Activated CD8-positive, alpha-beta memory T cell treated with anti-CD3 and anti-CD28 coated beads for 1 hour (primary cell): ENCODE measurements around the gene TAGLN2.

Experiments
- DNase-seq, 2 donors: peaks; one replicate each; pipeline ENCODE4 v3.0.0-alpha.2; 2020; ENCODE audit warnings: low read depth in 1 of 2; ENCODE audit errors: extremely low read depth in 1 of 2

Gene TAGLN2

GRCh38 chr1:159936273-159936904 lies 11.1 kb upstream of the TAGLN2 start:
- DNase-seq = peak; percentile 56 to 78

DNA sequence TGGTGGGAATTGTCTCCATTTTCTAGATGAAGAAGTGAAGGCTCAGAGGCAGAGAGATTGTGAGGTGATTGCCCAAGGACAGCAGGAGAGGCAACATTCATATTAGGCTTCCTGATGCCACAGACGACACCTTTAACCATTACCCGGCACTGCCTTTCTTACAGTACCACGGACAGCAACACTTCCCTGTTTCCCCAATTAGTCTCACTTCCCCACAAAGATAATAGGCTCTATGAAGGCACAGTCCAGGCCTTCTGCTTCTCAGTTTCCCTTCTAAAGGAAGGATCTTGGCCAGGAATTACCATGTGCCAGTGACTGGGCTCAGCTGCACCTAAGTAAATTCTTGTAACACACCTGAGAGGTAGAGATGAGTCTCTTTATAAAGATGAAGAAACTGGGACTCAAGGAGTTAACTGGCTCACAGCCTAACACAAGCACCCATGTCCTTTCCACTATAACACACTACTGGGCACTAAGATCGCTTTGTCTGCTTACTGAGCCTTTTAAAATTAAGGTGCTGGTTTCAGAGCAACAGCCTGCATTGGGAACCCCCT lies 10.5 kb upstream of the TAGLN2 start:
- DNase-seq = no peak

DNA sequence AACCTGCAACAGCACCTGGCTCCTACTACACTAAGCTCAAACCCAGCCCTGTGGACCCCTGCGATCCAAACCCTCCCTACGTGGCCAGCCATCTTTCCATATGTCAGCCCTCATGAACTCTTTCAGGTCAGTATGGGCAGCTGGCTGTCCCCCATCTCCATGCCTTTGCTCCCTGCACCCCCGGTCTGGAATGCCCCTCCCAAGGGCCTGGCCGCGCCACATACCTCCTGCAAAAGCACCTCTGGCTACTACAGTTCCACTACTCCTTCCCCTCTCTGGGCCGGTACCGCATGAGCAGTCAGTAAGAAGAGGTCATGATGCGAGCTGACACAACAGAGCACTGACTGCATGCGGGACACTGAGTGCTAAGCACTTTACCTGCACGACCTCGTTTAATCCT lies 10.0 kb upstream of the TAGLN2 start:
- DNase-seq = no peak

DNA sequence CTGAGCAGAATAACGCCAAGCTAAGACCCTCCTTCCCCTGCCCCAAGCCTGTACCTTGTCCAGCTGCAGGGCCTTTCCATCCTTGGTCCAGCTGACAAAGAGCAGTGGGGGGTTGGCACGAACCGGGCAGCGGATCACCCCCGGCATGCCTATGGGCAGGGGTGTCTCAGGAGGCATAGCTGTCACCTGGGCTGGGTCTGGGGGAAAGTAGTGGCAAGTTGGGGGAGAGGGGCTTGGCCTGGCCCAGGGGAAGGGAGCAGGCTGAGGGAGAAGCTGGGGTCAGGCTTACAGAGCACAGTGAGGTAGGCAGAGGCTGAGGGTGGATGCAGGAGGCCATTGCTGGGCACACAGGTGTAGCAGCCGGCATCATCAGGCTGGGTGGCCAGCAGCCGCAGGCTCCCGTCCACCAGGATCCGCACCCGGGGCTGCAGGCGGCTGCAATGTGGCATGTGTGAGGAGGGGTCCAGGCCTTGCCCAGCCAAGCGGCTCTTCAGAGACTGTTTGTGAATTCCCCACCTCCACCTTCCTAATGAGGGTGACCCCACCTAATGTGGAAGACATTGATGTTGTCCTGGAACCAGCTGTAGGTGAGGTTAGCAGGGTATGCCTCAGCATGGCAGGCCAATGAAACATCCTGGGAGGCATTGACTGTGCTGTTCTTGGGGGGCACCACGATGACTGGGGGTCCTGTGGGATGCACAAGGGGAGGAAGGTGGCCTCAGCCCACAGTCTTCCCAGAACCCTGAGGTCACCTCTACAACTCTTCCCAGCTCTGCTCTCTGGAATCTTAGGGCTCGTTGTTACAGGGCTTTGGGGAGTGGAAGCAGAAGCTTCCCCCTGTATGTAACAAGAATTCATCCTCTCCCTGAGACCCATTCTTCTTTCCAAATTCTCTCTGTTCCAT lies 9.1 kb upstream of the TAGLN2 start:
- DNase-seq = no peak

- no peak for DNase-seq
Observed at GRCh38 chr1:159933347-159933746, 8.0 kb upstream of the TAGLN2 start.

GRCh38 chr1:159932296-159933285 lies 7.3 kb upstream of the TAGLN2 start:
- DNase-seq = no peak

- no peak for DNase-seq
Observed at GRCh38 chr1:159931795-159932173, 6.5 kb upstream of the TAGLN2 start.

GRCh38 chr1:159931101-159931794 lies 5.9 kb upstream of the TAGLN2 start:
- no peak for DNase-seq

DNA sequence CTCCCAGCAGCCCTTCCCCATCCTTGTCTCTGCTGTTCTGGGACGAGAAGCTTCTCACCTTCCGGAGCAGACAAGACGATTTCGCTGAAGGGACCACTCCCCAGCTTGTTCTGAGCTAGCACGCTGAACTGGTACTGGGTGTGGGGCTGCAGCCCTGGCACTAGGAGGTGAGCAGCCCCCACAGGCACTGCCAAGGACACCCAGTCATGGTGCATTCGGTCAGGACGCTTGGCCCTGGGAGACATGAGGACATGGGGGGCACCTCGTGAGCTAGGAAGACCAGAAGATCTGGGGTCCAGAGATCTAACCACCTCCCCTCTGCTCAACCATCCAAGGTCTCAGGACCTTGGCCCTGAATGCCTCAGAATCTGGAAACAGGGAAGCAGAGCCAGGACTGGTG lies 5.3 kb upstream of the TAGLN2 start:
- no peak for DNase-seq

DNA sequence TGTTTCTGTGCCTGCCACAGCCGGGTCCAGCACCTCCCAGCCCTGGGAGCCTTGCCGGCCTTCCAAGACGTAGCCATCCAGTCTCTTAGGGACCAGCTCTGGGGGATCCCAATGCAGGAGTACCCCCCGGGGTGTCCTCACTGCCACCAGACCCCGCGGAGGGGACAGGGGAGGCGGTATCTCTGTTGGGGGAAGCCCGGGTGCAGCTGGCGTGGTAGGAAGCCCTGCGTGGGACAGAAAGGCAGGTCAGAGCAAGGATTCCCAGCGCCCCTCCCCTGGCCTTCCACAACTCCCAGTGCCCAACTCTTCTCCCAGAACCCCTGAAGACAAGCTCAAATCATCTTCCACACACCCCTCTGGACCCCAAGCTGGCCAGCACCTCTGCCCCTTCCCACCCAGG lies 4.9 kb upstream of the TAGLN2 start:
- DNase-seq = no peak

DNA sequence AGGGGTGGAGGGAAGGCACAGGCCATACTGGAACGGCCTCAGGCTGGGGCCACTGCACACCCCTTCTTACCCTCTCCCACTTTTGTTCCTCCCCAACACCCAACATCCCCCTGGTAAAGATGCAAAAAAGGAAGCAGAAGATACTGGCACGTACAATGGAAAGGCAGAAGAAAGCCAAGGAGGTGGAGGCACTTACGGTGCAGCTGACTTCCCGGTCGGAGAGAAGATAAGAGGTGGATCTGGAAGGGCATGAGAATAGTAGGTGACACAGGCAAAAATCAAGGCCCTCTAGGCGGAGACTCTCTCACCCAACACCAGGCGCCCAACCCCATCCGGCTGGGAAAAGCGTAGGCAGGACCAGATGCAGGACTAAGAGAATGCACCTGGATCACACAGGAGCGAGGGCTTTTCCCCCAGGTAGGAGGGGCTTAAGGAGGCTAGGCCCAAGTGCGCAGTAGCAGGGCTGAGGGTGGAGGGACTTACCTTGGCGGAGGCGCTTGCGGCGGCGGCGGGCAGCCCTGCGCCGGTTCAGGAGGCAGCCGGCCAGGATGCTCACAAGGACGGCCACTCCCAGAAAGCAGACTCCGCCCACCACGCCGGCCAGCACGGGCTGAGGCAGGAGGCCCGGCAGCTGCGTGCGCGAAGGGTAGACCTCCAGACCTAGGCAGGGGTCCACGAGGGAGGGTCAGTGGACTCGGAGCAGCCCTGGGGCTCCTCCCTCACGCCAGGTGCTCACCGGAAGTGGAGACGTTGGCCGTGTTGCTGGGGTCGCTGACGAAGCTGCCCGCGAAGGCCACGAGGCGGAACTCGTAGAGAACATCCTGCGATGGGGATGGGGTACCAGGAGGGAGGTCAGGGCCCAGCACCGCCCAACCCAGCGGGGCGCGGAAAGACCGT lies 4.1 kb upstream of the TAGLN2 start:
- no peak for DNase-seq

- DNase-seq = no peak
Observed at GRCh38 chr1:159928491-159929050, 3.3 kb upstream of the TAGLN2 start.

GRCh38 chr1:159927849-159928431 lies 2.6 kb upstream of the TAGLN2 start:
- DNase-seq = no peak

GRCh38 chr1:159927211-159927848 lies 2.0 kb upstream of the TAGLN2 start:
- DNase-seq = no peak

GRCh38 chr1:159925719-159926078 lies 392 bp upstream of the TAGLN2 start:
- no peak for DNase-seq

GRCh38 chr1:159924025-159924790 lies 1.1 kb downstream of the TAGLN2 start:
- DNase-seq = peak; percentile 38 to 48
